ENCODE results near the gene ZNF385B.

ZNF385B gene

GRCh38 chr2:179622112-179622511 lies 239.3 kb downstream of the ZNF385B start:
- DNase-seq = no peak

- no peak for DNase-seq
Observed at GRCh38 chr2:179619947-179620467, 241.4 kb downstream of the ZNF385B start.

GRCh38 chr2:179614121-179614520 lies 247.3 kb downstream of the ZNF385B start:
- DNase-seq = no peak

- no peak for DNase-seq
Observed at GRCh38 chr2:179613701-179614100, 247.7 kb downstream of the ZNF385B start.

- no peak for DNase-seq
Observed at GRCh38 chr2:179613299-179613651, 248.1 kb downstream of the ZNF385B start.

- no peak for DNase-seq
Observed at GRCh38 chr2:179612591-179613298, 248.7 kb downstream of the ZNF385B start.

GRCh38 chr2:179612108-179612507 lies 249.3 kb downstream of the ZNF385B start:
- no peak for DNase-seq

- no peak for DNase-seq
Observed at GRCh38 chr2:179606141-179606540, 255.3 kb downstream of the ZNF385B start.

GRCh38 chr2:179605341-179605740 lies 256.1 kb downstream of the ZNF385B start:
- no peak for DNase-seq

GRCh38 chr2:179604598-179604997 lies 256.8 kb downstream of the ZNF385B start:
- DNase-seq = no peak

- no peak for DNase-seq
Observed at GRCh38 chr2:179602452-179602851, 259.0 kb downstream of the ZNF385B start.

GRCh38 chr2:179596018-179596417 lies 265.4 kb downstream of the ZNF385B start:
- no peak for DNase-seq

GRCh38 chr2:179595284-179595683 lies 266.1 kb downstream of the ZNF385B start:
- DNase-seq = no peak

- no peak for DNase-seq
Observed at GRCh38 chr2:179594268-179595112, 266.9 kb downstream of the ZNF385B start.

- DNase-seq = no peak
Observed at GRCh38 chr2:179593323-179593722, 268.1 kb downstream of the ZNF385B start.

GRCh38 chr2:179592167-179592936 lies 269.1 kb downstream of the ZNF385B start:
- DNase-seq = no peak

- DNase-seq = no peak
Observed at GRCh38 chr2:179591690-179592089, 269.7 kb downstream of the ZNF385B start.

- DNase-seq = no peak
Observed at GRCh38 chr2:179588486-179589145, 272.8 kb downstream of the ZNF385B start.

GRCh38 chr2:179584760-179585159 lies 276.7 kb downstream of the ZNF385B start:
- DNase-seq = no peak

- DNase-seq = no peak
Observed at GRCh38 chr2:179581605-179582004, 279.8 kb downstream of the ZNF385B start.

GRCh38 chr2:179580378-179581146 lies 280.9 kb downstream of the ZNF385B start:
- no peak for DNase-seq

GRCh38 chr2:179579800-179580199 lies 281.6 kb downstream of the ZNF385B start:
- DNase-seq = no peak

Data from activated CD4-positive, CD25-positive, alpha-beta regulatory T cell treated with anti-CD3 and anti-CD28 coated beads, Interleukin-2, amount 50 U/mL, for 72 hours (primary cell).